Activated B cell treated with CpG ODN at 0.5 μM for 24 hours (primary cell): Measurements from ENCODE around the gene ANO8. TPM values are rescaled to one million over a fixed set of nuclear protein-coding genes. Genes with fewer than 3 reads are reported as not detected.

Experiments
- ATAC-seq: fragments of 200-7000 bp; cut with Tn5 transposase; one replicate; pipeline ENCODE4 v1.10.0; 2021; ENCODE audit warnings: low read depth, mild to moderate bottlenecking, moderate library complexity
- CTCF ChIA-PET: fragments of 350-600 bp; sonication (Branson Sonifier 250); formaldehyde crosslinking; loops from one replicate; lab custom pipeline; 2021; ENCODE audit warnings: antibody characterized with exemption; lab: Charles Lee
- POLR2A ChIA-PET: fragments of 350-600 bp; sonication (Branson Sonifier 250); formaldehyde crosslinking; loops from one replicate; lab custom pipeline; 2021; ENCODE audit warnings: antibody characterized with exemption; lab: Charles Lee
- DNase-seq: peaks from one replicate; pipeline ENCODE4 v3.0.0; 2022
- H3K27ac Mint-ChIP-seq: one replicate; pipeline ENCODE4 v1.8.0; 2020; ENCODE audit warnings: mixed read lengths
- H3K27me3 Mint-ChIP-seq: one replicate; pipeline ENCODE4 v1.8.0; 2021; ENCODE audit warnings: mixed read lengths
- H3K36me3 Mint-ChIP-seq: one replicate; pipeline ENCODE4 v1.8.0; 2021; ENCODE audit warnings: low read depth, mixed read lengths
- H3K4me1 Mint-ChIP-seq: one replicate; pipeline ENCODE4 v1.8.0; 2021; ENCODE audit warnings: mixed read lengths
- H3K4me3 Mint-ChIP-seq: one replicate; pipeline ENCODE4 v1.8.0; 2020; ENCODE audit warnings: mild to moderate bottlenecking, mixed read lengths
- H3K9me3 Mint-ChIP-seq: one replicate; pipeline ENCODE4 v1.8.0; 2020; ENCODE audit warnings: mixed read lengths
- CTCF ChIP-seq: fragments of 200-600 bp; IDR thresholded peaks from one replicate; pipeline ENCODE4 v1.8.0; 2022; ENCODE audit warnings: antibody characterized with exemption, mild to moderate bottlenecking
- intact Hi-C: fragments of 100-400 bp; cut with micrococcal nuclease; formaldehyde crosslinking; loops from one replicate; pipeline ENCODE4 v1.15.1; 2024
- total RNA-seq: library from RNA; stranded (reverse); gene quantifications from 2 replicates; pipeline ENCODE4 v1.2.3, GENCODE V29; 2022

Gene ANO8
- total RNA-seq, 1 donor from 2014 or later = 2.2 TPM

- ATAC-seq (no peak), DNase-seq (no peak)
- H3K4me1 Mint-ChIP-seq = peaks cover 27% of the 10 kb centered on the region
- TF ChIP-seq CTCF = no peak
- no peak overlapping the region for H3K27ac Mint-ChIP-seq
- H3K27me3 Mint-ChIP-seq = no peaks in the 10 kb centered on the region
- H3K9me3 Mint-ChIP-seq = no peaks in the 10 kb centered on the region
- peaks cover 37% of the 10 kb centered on the region for H3K36me3 Mint-ChIP-seq
- intact Hi-C loops = no loop called here
- ChIA-PET POLR2A (no interaction called here), CTCF (no interaction called here)
- H3K4me3 Mint-ChIP-seq = peak overlapping the region; percentile 17
These were observed 23.0 kb downstream of the ANO8 start for GRCh38 chr19:17311455-17312188.

- Mint-ChIP-seq H3K27me3 (no peaks in the 10 kb centered on the region), H3K36me3 (peaks cover 26% of the 10 kb centered on the region), H3K4me3 (peak overlapping the region; percentile 96), H3K4me1 (peaks cover 37% of the 10 kb centered on the region), H3K27ac (peak overlapping the region; percentile 59), H3K9me3 (no peaks in the 10 kb centered on the region)
- TF ChIP-seq CTCF = no peak
- CTCF ChIA-PET = interaction anchor here (0.9 kb wide), 1 partner anchor 22 kb away, joined by 3 read pairs; no protein-coding TSS in a partner anchor
- no peak for ATAC-seq
- intact Hi-C loops = loop anchor here (1.0 to 10.0 kb wide), 6 partner anchors 27 to 723 kb away; partner anchors contain the start of genes BABAM1, GTPBP3 and OCEL1
- DNase-seq = no peak
- POLR2A ChIA-PET = interaction anchor here (0.7 to 1.9 kb wide), 4 partner anchors 18 to 34 kb away, joined by 3 to 24 read pairs (median 10); partner anchors contain the start of gene ANKLE1
These were observed 24.6 kb downstream of the ANO8 start for GRCh38 chr19:17309965-17310461.

- TF ChIP-seq CTCF = no peak
- Mint-ChIP-seq H3K4me1 (peaks cover 42% of the 10 kb centered on the region), H3K9me3 (no peaks in the 10 kb centered on the region), H3K27me3 (no peaks in the 10 kb centered on the region), H3K36me3 (peaks cover 21% of the 10 kb centered on the region), H3K4me3 (peak within 1 kb of the TSS; percentile 96), H3K27ac (peak within 1 kb of the TSS; percentile 82)
- DNase-seq (peak; percentile 87), ATAC-seq (peak; percentile 82)
- ChIA-PET POLR2A (interaction anchor here (0.5 to 1.9 kb wide), 17 partner anchors 8 to 979 kb away, joined by 3 to 24 read pairs (median 6); partner anchors contain the start of genes ANKLE1, ANO8, BABAM1 and GTPBP3), CTCF (interaction anchor here (0.9 to 1.2 kb wide), 5 partner anchors 23 to 187 kb away, joined by 3 to 5 read pairs (median 3); partner anchors contain the start of gene MVB12A)
- intact Hi-C loops = loop anchor here (1.0 to 10.0 kb wide), 6 partner anchors 28 to 722 kb away; partner anchors contain the start of genes BABAM1, GTPBP3 and OCEL1
These were observed 25.3 kb downstream of the ANO8 start, which contains the start of gene DDA1 for GRCh38 chr19:17309198-17309964. TSS of gene DDA1 (plus strand) at chr19:17309563. CDS start at chr19:17309655, 92 bp downstream.

- Mint-ChIP-seq H3K9me3 (no peaks in the 10 kb centered on the region), H3K36me3 (peaks cover 13% of the 10 kb centered on the region), H3K27me3 (no peaks in the 10 kb centered on the region), H3K4me3 (no peak overlapping the region), H3K4me1 (peaks cover 50% of the 10 kb centered on the region), H3K27ac (no peak overlapping the region)
- ATAC-seq (no peak), DNase-seq (no peak)
- POLR2A ChIA-PET = interaction anchor here (1.7 kb wide), 1 partner anchor 27 kb away, joined by 9 read pairs; the partner anchor contains the start of gene ANO8
- CTCF ChIA-PET = no interaction called here
- intact Hi-C loops = loop anchor here (5.0 to 10.0 kb wide), 2 partner anchors 413 to 721 kb away; no protein-coding TSS in a partner anchor
- TF ChIP-seq CTCF = no peak
These were observed 26.7 kb downstream of the ANO8 start for GRCh38 chr19:17307876-17308377.
